Colonic mucosa (tissue), 4 donors: ENCODE measurements around the gene DSG1. TPM values are rescaled to one million over a fixed set of nuclear protein-coding genes. Genes with fewer than 3 reads are reported as not detected.
A peak's percentile ranks its signal among the peaks of the same experiment; 100 is the strongest.
"Not testable (repeated sequence)": the region's sequence is repeated elsewhere in the genome, so short reads cannot be mapped to it uniquely, and the experiment has no call there.

Experiments
- DNase-seq: peaks from one replicate; pipeline ENCODE4 v3.0.0-alpha.2; 2020
- H3K27ac ChIP-seq: fragments of 200-600 bp; one replicate; pipeline ENCODE4 v1.8.0; 2021
- H3K27me3 ChIP-seq: fragments of 200-600 bp; one replicate; pipeline ENCODE4 v1.8.0; 2021
- H3K36me3 ChIP-seq: fragments of 200-600 bp; one replicate; pipeline ENCODE4 v1.8.0; 2021
- H3K4me1 ChIP-seq: fragments of 200-600 bp; one replicate; pipeline ENCODE4 v1.8.0; 2021; ENCODE audit warnings: mild to moderate bottlenecking
- H3K4me3 ChIP-seq: fragments of 200-600 bp; one replicate; pipeline ENCODE4 v1.8.0; 2021
- H3K9ac ChIP-seq, 2 donors: one replicate each; pipeline ENCODE4 v1.7.0; 2013; ENCODE audit warnings: control low read depth in 2 of 2, low read depth in 2 of 2, low read length in 2 of 2
- H3K9me3 ChIP-seq: fragments of 200-600 bp; one replicate; pipeline ENCODE4 v1.8.0; 2021
- intact Hi-C: fragments of 100-400 bp; cut with DNase I; formaldehyde crosslinking; loops from one replicate; pipeline ENCODE4 v1.14.1; 2022
- total RNA-seq, 2 donors: library from RNA; stranded (reverse); fragmentation: NEBNext Ultra II Directional in 1 of 2; extraction: Animal tissue kit (Norgen Biotek cat#: 25700) in 1 of 2; gene quantifications; one replicate each; pipeline ENCODE4 v1.2.1, GENCODE V29; 2021
- TF ChIP-seq, protein P1 (sequence below): fragments of 200-600 bp; IDR thresholded peaks from one replicate; pipeline ENCODE4 v1.8.0; 2022; ENCODE audit warnings: antibody characterized with exemption, mild to moderate bottlenecking
- donor health status: healthy.
- donor health status: DM: no; HTN: no; CAD: no.
- donor health status: DM: no; HTN: no; CAD: no.

The DSG1 gene
- total RNA-seq, 2 donors from 2014 or later: not detected

GRCh38 chr18:31274931-31275330 lies 43.0 kb upstream of the DSG1 start:
- intact Hi-C loops: no loop called here
- peak overlapping the region; percentile 34 for H3K27ac ChIP-seq
- DNase-seq: peak; percentile 86

DNA sequence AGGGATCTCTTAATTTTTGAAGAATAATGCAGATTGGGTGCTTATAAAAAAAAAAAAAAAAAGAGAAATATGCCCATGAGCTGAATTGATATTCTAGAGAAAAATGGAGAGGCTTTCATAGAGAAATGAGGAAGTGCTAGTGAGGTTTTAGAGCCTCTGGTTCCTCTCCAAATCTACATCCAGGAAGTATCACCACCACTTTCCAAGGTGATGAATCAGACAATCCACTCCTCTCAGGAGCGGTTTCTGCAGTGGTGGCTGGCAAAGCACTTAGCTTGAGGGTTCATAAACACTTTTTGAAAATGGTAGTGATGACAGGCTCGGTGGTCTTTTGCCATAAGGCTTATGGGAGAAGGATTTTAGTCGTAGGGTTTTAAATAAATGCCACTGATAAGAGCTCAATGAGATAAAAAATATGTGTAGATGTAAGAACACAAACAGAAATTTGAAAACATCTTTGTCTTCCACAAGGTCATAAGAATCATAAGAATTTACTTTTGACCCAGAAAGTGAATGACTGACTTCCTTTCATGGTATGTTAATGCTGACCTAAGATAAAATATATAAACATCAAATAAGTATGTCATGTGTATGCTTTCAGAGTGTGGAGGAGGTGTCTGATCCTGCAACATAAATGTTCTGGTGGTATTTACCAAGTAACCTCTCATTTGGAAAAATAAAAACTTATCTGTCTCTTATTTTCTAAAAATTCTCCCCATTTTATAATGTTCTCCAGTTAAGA lies 42.1 kb upstream of the DSG1 start:
- DNase-seq: peak; percentile 41
- Histone ChIP-seq H3K36me3 (no peaks in the 10 kb centered on the region), H3K27me3 (no peaks in the 10 kb centered on the region), H3K27ac (no peak overlapping the region), H3K4me3 (no peak overlapping the region), H3K4me1 (peaks cover 7% of the 10 kb centered on the region), H3K9me3 (no peaks in the 10 kb centered on the region), H3K9ac (no peak overlapping the region)
- intact Hi-C loops: no loop called here
- TF ChIP-seq, protein P1, sequence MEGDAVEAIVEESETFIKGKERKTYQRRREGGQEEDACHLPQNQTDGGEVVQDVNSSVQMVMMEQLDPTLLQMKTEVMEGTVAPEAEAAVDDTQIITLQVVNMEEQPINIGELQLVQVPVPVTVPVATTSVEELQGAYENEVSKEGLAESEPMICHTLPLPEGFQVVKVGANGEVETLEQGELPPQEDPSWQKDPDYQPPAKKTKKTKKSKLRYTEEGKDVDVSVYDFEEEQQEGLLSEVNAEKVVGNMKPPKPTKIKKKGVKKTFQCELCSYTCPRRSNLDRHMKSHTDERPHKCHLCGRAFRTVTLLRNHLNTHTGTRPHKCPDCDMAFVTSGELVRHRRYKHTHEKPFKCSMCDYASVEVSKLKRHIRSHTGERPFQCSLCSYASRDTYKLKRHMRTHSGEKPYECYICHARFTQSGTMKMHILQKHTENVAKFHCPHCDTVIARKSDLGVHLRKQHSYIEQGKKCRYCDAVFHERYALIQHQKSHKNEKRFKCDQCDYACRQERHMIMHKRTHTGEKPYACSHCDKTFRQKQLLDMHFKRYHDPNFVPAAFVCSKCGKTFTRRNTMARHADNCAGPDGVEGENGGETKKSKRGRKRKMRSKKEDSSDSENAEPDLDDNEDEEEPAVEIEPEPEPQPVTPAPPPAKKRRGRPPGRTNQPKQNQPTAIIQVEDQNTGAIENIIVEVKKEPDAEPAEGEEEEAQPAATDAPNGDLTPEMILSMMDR: no peak

More at GRCh38 chr18:31274931-31275330, 43.0 kb upstream of the DSG1 start:
- H3K4me3 ChIP-seq: no peak overlapping the region
- no peaks in the 10 kb centered on the region for H3K9me3 ChIP-seq
- H3K4me1 ChIP-seq: peaks cover 7% of the 10 kb centered on the region
- H3K9ac ChIP-seq: no peak overlapping the region
- no peaks in the 10 kb centered on the region for H3K27me3 ChIP-seq
- TF ChIP-seq, protein P1: no peak
- H3K36me3 ChIP-seq: no peaks in the 10 kb centered on the region

- Histone ChIP-seq H3K27me3 (no peaks in the 10 kb centered on the region), H3K4me3 (no peak overlapping the region), H3K36me3 (no peaks in the 10 kb centered on the region), H3K4me1 (peaks cover 7% of the 10 kb centered on the region), H3K27ac (no peak overlapping the region), H3K9ac (no peak overlapping the region), H3K9me3 (no peaks in the 10 kb centered on the region)
- DNase-seq: peak; percentile 45
- intact Hi-C loops: no loop called here
- TF ChIP-seq, protein P1: no peak
Observed at GRCh38 chr18:31278609-31279071, 39.3 kb upstream of the DSG1 start.

- no peaks in the 10 kb centered on the region for H3K9me3 ChIP-seq
- H3K27me3 ChIP-seq: no peaks in the 10 kb centered on the region
- no peaks in the 10 kb centered on the region for H3K4me1 ChIP-seq
- H3K36me3 ChIP-seq: no peaks in the 10 kb centered on the region
- no peak for DNase-seq
- intact Hi-C loops: no loop called here
- no peak overlapping the region for H3K9ac ChIP-seq
- H3K27ac ChIP-seq: no peak overlapping the region
- no peak overlapping the region for H3K4me3 ChIP-seq
- TF ChIP-seq, protein P1: no peak
Observed at GRCh38 chr18:31280502-31280901, 37.5 kb upstream of the DSG1 start.

DNA sequence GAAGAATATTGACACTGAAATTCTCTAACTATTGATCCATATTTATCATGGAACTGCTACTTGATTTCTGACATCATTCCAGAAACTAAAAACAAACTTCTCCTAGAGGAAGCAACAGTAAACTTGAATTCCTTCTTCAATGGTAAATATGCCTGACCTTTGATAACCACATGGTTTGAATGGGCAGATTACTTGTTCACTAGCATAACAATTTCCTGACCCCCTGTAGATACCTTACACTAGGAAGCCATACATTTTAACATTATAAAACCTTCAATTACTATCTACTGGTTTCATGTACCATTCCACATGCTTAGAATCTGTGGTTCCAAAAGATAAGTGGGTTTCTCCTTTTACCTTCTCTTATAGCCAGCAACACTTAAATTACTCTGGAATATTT lies 36.5 kb upstream of the DSG1 start:
- H3K27me3 ChIP-seq: no peaks in the 10 kb centered on the region
- no peak overlapping the region for H3K9ac ChIP-seq
- DNase-seq: no peak
- H3K36me3 ChIP-seq: no peaks in the 10 kb centered on the region
- intact Hi-C loops: no loop called here
- TF ChIP-seq, protein P1: no peak
- no peak overlapping the region for H3K4me3 ChIP-seq
- no peaks in the 10 kb centered on the region for H3K9me3 ChIP-seq
- no peak overlapping the region for H3K27ac ChIP-seq
- no peaks in the 10 kb centered on the region for H3K4me1 ChIP-seq

DNA sequence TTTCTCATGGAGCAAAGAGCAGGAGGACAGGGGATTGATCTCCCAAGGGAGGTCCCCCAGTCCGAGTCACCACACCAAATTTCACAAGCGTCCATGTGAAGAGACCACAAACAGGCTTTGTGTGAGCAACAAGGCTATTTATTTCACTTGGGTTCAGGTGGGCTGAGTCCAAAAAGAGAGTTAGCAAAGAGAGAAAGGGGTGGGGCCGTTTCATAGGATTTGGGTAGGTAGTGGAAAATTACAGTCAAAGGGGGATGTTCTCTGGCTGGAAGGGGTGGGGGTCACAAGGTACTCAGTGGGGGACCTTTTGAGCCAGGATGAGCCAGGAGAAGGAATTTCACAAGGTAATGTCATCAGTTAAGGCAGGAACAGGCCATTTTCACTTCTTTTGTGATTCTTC lies 28.5 kb upstream of the DSG1 start:
- H3K4me1 ChIP-seq, intact Hi-C loops, H3K4me3 ChIP-seq, H3K9me3 ChIP-seq, H3K27ac ChIP-seq, DNase-seq, H3K36me3 ChIP-seq, H3K9ac ChIP-seq, H3K27me3 ChIP-seq: not testable (repeated sequence)
